Measurements from ENCODE around the gene ITGB4.

DNA sequence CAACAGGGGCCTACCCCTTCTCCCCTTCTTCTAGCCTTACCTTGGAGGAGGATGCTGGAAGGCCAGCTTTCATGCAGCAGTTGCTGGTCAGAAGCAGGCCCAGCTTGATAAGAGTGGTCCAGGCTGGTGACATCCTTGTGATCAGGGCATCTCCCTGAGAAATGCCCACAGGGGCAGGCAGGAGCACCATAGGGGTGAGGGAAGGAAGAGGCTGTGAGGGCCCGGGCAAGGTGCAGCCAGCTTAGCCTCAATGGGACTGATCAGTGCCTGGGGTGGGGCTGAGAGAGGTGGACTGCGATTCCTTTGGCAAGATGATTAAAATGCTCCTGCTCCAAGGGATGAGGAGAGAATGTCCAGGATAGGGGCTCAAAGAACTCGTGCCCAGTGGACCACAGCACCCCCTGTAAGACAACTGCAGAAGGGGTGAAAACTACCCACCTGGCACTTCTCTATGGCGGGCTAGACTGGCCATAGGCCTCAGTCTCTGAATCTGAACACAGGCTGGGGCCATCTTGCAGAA, 53.3 kb downstream of the ITGB4 start:
- TF ChIP-seq, protein P1, sequence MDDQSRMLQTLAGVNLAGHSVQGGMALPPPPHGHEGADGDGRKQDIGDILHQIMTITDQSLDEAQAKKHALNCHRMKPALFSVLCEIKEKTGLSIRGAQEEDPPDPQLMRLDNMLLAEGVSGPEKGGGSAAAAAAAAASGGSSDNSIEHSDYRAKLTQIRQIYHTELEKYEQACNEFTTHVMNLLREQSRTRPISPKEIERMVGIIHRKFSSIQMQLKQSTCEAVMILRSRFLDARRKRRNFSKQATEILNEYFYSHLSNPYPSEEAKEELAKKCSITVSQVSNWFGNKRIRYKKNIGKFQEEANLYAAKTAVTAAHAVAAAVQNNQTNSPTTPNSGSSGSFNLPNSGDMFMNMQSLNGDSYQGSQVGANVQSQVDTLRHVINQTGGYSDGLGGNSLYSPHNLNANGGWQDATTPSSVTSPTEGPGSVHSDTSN (IDR thresholded peaks at IDR 0.05) = no peak
- TF ChIP-seq EHMT2 (IDR thresholded peaks at IDR 0.05; ENCODE audit: low read depth) (no peak), FOXS1 (CRISPR knock-in tag; IDR thresholded peaks at IDR 0.05) (no peak)
- TF ChIP-seq, protein P2, sequence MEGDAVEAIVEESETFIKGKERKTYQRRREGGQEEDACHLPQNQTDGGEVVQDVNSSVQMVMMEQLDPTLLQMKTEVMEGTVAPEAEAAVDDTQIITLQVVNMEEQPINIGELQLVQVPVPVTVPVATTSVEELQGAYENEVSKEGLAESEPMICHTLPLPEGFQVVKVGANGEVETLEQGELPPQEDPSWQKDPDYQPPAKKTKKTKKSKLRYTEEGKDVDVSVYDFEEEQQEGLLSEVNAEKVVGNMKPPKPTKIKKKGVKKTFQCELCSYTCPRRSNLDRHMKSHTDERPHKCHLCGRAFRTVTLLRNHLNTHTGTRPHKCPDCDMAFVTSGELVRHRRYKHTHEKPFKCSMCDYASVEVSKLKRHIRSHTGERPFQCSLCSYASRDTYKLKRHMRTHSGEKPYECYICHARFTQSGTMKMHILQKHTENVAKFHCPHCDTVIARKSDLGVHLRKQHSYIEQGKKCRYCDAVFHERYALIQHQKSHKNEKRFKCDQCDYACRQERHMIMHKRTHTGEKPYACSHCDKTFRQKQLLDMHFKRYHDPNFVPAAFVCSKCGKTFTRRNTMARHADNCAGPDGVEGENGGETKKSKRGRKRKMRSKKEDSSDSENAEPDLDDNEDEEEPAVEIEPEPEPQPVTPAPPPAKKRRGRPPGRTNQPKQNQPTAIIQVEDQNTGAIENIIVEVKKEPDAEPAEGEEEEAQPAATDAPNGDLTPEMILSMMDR (IDR thresholded peaks at IDR 0.05) = no peak
- TF ChIP-seq, protein P3, sequence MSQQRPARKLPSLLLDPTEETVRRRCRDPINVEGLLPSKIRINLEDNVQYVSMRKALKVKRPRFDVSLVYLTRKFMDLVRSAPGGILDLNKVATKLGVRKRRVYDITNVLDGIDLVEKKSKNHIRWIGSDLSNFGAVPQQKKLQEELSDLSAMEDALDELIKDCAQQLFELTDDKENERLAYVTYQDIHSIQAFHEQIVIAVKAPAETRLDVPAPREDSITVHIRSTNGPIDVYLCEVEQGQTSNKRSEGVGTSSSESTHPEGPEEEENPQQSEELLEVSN (IDR thresholded peaks at IDR 0.05; ENCODE audit: borderline replicate concordance, low read depth) = no peak
